Activated naive CD4-positive, alpha-beta T cell treated with anti-CD3 and anti-CD28 coated beads for 36 hours (primary cell): Measurements from ENCODE around the gene EMILIN1. TPM values are rescaled to one million over a fixed set of nuclear protein-coding genes. Genes with fewer than 3 reads are reported as not detected.
"Not testable (repeated sequence)": the region's sequence is repeated elsewhere in the genome, so short reads cannot be mapped to it uniquely, and the experiment has no call there.

Source experiments
- CTCF ChIA-PET: fragments of 350-600 bp; sonication (Branson Sonifier 250); formaldehyde crosslinking; loops from one replicate; lab custom pipeline; 2021; ENCODE audit warnings: antibody characterized with exemption; lab: Charles Lee
- DNase-seq: peaks from one replicate; pipeline ENCODE4 v3.0.0-alpha.2; 2020
- H3K27ac Mint-ChIP-seq: one replicate; pipeline ENCODE4 v1.8.0; 2021; ENCODE audit warnings: mild to moderate bottlenecking, mixed read lengths
- H3K27me3 Mint-ChIP-seq: one replicate; pipeline ENCODE4 v1.8.0; 2021; ENCODE audit warnings: low read depth, mixed read lengths
- H3K36me3 Mint-ChIP-seq: one replicate; pipeline ENCODE4 v1.8.0; 2021; ENCODE audit warnings: low read depth, mixed read lengths
- H3K4me1 Mint-ChIP-seq: one replicate; pipeline ENCODE4 v1.8.0; 2021; ENCODE audit warnings: low read depth, mixed read lengths
- H3K4me3 Mint-ChIP-seq: one replicate; pipeline ENCODE4 v1.8.0; 2021; ENCODE audit warnings: mild to moderate bottlenecking, moderate library complexity, mixed read lengths
- H3K9me3 Mint-ChIP-seq: one replicate; pipeline ENCODE4 v1.8.0; 2021; ENCODE audit warnings: mixed read lengths
- intact Hi-C: fragments of 100-400 bp; cut with micrococcal nuclease; formaldehyde crosslinking; loops from one replicate; pipeline ENCODE4 v1.15.1; 2023
- total RNA-seq, 2 experiments: library from RNA; stranded (reverse); gene quantifications; one replicate each; pipeline ENCODE4 v1.2.3, GENCODE V29; 2021

EMILIN1 gene
- total RNA-seq, 2 experiments from 2014 or later: 0.15 to 0.29 TPM

DNA sequence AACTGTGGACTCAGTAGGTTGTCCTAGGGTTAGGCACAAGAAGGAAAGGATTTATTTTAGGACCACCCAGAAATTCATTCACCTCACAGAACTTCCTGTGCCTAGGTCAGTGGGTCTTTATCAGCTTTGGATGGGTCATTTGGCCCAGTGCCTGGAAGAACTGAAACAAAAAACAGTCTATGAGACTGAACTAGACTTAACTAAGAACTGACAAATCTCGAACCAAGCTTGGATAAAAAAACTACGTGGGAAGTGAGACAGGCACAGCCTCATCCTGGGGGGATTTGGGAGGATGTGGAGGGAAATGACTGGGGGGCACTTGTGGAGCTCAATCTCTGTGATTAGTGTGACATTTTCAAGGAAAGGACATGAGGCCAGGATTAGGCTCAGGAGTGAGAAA lies 4.6 kb upstream of the EMILIN1 start:
- H3K27ac Mint-ChIP-seq: peak overlapping the region; percentile 59
- intact Hi-C loops: loop anchor here (5.0 kb wide), 1 partner anchor 299 kb away; the partner anchor contains the start of genes EIF2B4 and SNX17
- peaks cover 62% of the 10 kb centered on the region for H3K4me1 Mint-ChIP-seq
- H3K9me3 Mint-ChIP-seq: no peaks in the 10 kb centered on the region
- no peaks in the 10 kb centered on the region for H3K27me3 Mint-ChIP-seq
- CTCF ChIA-PET: interaction anchor here (1.5 to 1.8 kb wide), 2 partner anchors 12 to 112 kb away, joined by 4 to 5 read pairs; no protein-coding TSS in a partner anchor
- DNase-seq: no peak
- H3K36me3 Mint-ChIP-seq: peaks cover 7% of the 10 kb centered on the region
- H3K4me3 Mint-ChIP-seq: no peak overlapping the region

- no peaks in the 10 kb centered on the region for H3K27me3 Mint-ChIP-seq
- H3K4me1 Mint-ChIP-seq: peaks cover 50% of the 10 kb centered on the region
- intact Hi-C loops: loop anchor here (5.0 kb wide), 1 partner anchor 297 kb away; the partner anchor contains the start of genes EIF2B4 and SNX17
- no peaks in the 10 kb centered on the region for H3K9me3 Mint-ChIP-seq
- peak overlapping the region; percentile 70 for H3K27ac Mint-ChIP-seq
- CTCF ChIA-PET: interaction anchor here (1.8 kb wide), 1 partner anchor 10 kb away, joined by 5 read pairs; no protein-coding TSS in a partner anchor
- no peak overlapping the region for H3K4me3 Mint-ChIP-seq
- H3K36me3 Mint-ChIP-seq: peaks cover under 1% of the 10 kb centered on the region
- peak; percentile 54 for DNase-seq
These were observed 3.5 kb upstream of the EMILIN1 start for GRCh38 chr2:27074738-27075565.

DNA sequence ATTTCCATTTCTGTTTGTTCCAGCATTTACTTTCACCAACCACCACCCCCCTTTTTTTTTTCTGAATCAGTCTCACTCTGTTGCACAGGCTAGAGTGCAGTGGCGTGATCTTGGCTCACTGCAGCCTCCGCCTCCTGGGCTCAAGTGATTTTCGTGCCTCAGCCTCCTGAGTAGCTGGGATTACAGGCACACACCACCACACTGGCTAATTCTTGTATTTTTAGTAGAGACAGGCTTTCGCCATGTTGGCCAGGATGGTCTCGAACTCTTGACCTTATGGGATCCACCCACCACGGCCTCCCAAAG lies 2.9 kb upstream of the EMILIN1 start:
- H3K36me3 Mint-ChIP-seq, CTCF ChIA-PET, intact Hi-C loops, H3K4me3 Mint-ChIP-seq, H3K9me3 Mint-ChIP-seq, H3K27me3 Mint-ChIP-seq: not testable (repeated sequence)
- Mint-ChIP-seq H3K27ac (peak overlapping the region; percentile 70), H3K4me1 (peaks cover 45% of the 10 kb centered on the region)
- DNase-seq: peak; percentile 38

DNA sequence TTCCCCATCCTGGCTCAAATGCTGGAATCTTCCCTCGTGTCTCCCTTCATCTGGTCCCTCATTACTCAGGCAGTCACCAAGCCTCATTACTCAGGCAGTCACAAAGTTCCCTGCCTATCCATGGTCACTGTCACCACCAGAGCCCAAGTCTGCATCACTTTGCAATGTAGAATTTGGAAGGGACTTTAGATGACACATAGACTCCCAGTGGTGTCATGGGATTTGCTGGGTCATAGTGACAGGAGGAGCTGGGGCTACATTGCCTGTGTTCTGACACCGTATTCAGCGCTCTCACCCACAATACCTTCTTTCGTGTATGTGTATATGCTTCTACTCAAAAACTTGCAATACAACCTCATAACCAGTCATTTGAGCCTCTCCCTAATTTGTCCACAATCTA lies 2.1 kb upstream of the EMILIN1 start:
- CTCF ChIA-PET: interaction anchor here (0.5 kb wide), 1 partner anchor 116 kb away, joined by 3 read pairs; no protein-coding TSS in a partner anchor
- H3K9me3 Mint-ChIP-seq: no peaks in the 10 kb centered on the region
- H3K27me3 Mint-ChIP-seq: no peaks in the 10 kb centered on the region
- no peaks in the 10 kb centered on the region for H3K36me3 Mint-ChIP-seq
- DNase-seq: no peak
- no peak overlapping the region for H3K27ac Mint-ChIP-seq
- intact Hi-C loops: no loop called here
- H3K4me3 Mint-ChIP-seq: no peak overlapping the region
- peaks cover 47% of the 10 kb centered on the region for H3K4me1 Mint-ChIP-seq

- no peak overlapping the region for H3K27ac Mint-ChIP-seq
- CTCF ChIA-PET: no interaction called here
These were observed 1.2 kb upstream of the EMILIN1 start for GRCh38 chr2:27077231-27077630.

DNA sequence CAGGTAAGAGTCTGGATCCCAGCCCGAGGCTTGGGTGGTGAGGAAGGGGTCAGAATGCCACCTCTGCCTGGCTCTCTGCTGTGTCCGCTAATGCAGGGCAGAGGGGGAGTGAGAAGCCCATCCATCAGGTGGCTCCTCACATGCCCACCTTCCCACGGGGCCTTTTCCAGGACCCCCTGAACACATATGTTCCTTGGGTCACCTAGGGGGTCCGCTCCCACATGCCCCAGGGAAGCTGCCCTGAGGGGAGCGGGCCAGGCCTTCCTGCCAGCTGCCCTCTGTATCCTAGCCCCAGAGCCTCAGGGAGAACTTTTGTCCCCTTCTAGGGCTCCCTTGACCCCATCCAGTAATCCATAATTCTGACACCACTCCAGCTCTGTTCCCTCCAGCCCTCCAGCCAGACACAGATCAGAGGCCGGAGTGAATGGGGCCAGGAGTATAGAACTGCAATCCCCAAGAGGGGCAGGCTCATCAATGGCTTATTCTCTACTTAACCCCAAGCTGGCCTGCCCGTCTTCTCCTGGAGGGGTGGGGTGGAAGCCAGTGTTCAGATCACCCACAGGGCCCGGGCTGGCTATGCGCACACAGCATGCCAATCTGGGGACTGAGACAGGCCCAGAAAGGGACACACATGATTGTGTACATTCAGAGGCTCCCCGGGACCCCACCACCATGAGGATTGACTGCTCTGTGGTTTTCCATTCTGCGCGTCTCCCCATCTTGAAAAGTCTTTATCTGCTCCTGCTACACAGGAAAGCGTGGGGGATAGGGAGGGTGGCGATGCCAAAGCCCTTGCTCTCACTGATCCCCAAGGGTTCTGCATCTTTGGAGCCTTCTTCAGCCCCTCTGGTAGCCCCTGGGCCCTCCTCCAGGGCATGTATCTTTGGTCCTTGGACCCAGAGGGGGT lies 1.1 kb downstream of the EMILIN1 start:
- no peaks in the 10 kb centered on the region for H3K36me3 Mint-ChIP-seq
- CTCF ChIA-PET: interaction anchor here (1.2 kb wide), 1 partner anchor 54 kb away, joined by 3 read pairs; no protein-coding TSS in a partner anchor
- DNase-seq: no peak
- H3K4me1 Mint-ChIP-seq: peaks cover 32% of the 10 kb centered on the region
- intact Hi-C loops: no loop called here
- no peaks in the 10 kb centered on the region for H3K9me3 Mint-ChIP-seq
- no peaks in the 10 kb centered on the region for H3K27me3 Mint-ChIP-seq
- H3K27ac Mint-ChIP-seq: no peak overlapping the region
- no peak overlapping the region for H3K4me3 Mint-ChIP-seq

More at GRCh38 chr2:27077231-27077630, 1.2 kb upstream of the EMILIN1 start:
- peaks cover 49% of the 10 kb centered on the region for H3K4me1 Mint-ChIP-seq
- H3K9me3 Mint-ChIP-seq: no peaks in the 10 kb centered on the region
- intact Hi-C loops: no loop called here
- no peaks in the 10 kb centered on the region for H3K27me3 Mint-ChIP-seq
- no peak for DNase-seq
- no peaks in the 10 kb centered on the region for H3K36me3 Mint-ChIP-seq
- no peak overlapping the region for H3K4me3 Mint-ChIP-seq

GRCh38 chr2:27080140-27080469 lies 1.7 kb downstream of the EMILIN1 start:
- intact Hi-C loops: no loop called here
- H3K27ac Mint-ChIP-seq: no peak overlapping the region
- no peaks in the 10 kb centered on the region for H3K27me3 Mint-ChIP-seq
- peaks cover under 1% of the 10 kb centered on the region for H3K36me3 Mint-ChIP-seq
- H3K4me1 Mint-ChIP-seq: peaks cover 25% of the 10 kb centered on the region
- CTCF ChIA-PET: no interaction called here
- no peak for DNase-seq
- no peak overlapping the region for H3K4me3 Mint-ChIP-seq
- H3K9me3 Mint-ChIP-seq: no peaks in the 10 kb centered on the region

GRCh38 chr2:27080603-27080936 lies 2.2 kb downstream of the EMILIN1 start:
- peaks cover 25% of the 10 kb centered on the region for H3K4me1 Mint-ChIP-seq
- H3K9me3 Mint-ChIP-seq: no peaks in the 10 kb centered on the region
- peak overlapping the region; percentile 91 for H3K27ac Mint-ChIP-seq
- H3K4me3 Mint-ChIP-seq: peak overlapping the region; percentile 65
- H3K36me3 Mint-ChIP-seq: peaks cover 2% of the 10 kb centered on the region
- DNase-seq: no peak
- no peaks in the 10 kb centered on the region for H3K27me3 Mint-ChIP-seq
- intact Hi-C loops: no loop called here
- CTCF ChIA-PET: interaction anchor here (0.9 to 1.0 kb wide), 2 partner anchors 8 to 119 kb away, joined by 3 to 5 read pairs; no protein-coding TSS in a partner anchor

- Mint-ChIP-seq H3K4me3 (no peak overlapping the region), H3K27me3 (no peaks in the 10 kb centered on the region), H3K27ac (no peak overlapping the region), H3K4me1 (peaks cover 21% of the 10 kb centered on the region), H3K36me3 (peaks cover 2% of the 10 kb centered on the region), H3K9me3 (no peaks in the 10 kb centered on the region)
- no peak for DNase-seq
- CTCF ChIA-PET: interaction anchor here (0.7 to 3.1 kb wide), 5 partner anchors 11 to 54 kb away, joined by 3 to 13 read pairs (median 4); partner anchors contain the start of genes AGBL5 and OST4
- intact Hi-C loops: loop anchor here (1.0 kb wide), 5 partner anchors 11 to 130 kb away; partner anchors contain the start of genes AGBL5, ATRAID, MAPRE3 and OST4
These were observed 3.8 kb downstream of the EMILIN1 start for GRCh38 chr2:27081984-27082772.

DNA sequence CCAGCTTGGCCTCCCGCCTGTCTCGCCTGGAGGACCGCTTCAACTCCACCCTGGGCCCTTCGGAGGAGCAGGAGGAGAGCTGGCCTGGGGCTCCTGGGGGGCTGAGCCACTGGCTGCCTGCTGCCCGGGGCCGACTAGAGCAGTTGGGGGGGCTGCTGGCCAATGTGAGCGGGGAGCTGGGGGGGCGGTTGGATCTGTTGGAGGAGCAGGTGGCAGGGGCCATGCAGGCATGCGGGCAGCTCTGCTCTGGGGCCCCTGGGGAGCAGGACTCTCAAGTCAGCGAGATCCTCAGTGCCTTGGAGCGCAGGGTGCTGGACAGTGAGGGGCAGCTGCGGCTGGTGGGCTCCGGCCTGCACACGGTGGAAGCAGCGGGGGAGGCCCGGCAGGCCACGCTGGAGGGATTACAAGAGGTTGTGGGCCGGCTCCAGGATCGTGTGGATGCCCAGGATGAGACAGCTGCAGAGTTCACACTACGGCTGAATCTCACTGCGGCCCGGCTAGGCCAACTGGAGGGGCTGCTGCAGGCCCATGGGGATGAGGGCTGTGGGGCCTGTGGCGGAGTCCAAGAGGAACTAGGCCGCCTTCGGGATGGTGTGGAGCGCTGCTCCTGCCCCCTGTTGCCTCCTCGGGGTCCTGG lies 4.5 kb downstream of the EMILIN1 start:
- Mint-ChIP-seq H3K4me3 (no peak overlapping the region), H3K27me3 (no peaks in the 10 kb centered on the region), H3K36me3 (peaks cover 2% of the 10 kb centered on the region), H3K9me3 (no peaks in the 10 kb centered on the region), H3K27ac (no peak overlapping the region), H3K4me1 (peaks cover 26% of the 10 kb centered on the region)
- CTCF ChIA-PET: interaction anchor here (0.6 to 3.1 kb wide), 4 partner anchors 12 to 121 kb away, joined by 3 to 13 read pairs (median 4); partner anchors contain the start of gene OST4
- intact Hi-C loops: no loop called here
- no peak for DNase-seq
